Articular chondrocyte of knee joint (primary cell): ENCODE results near the gene SURF1. TPM values are rescaled to one million over a fixed set of nuclear protein-coding genes. Genes with fewer than 3 reads are reported as not detected.

Source experiments
- small RNA-seq: library from RNA; depleted of rRNA; stranded (forward); fragments of <200 nt; gene quantifications from one replicate; pipeline ENCODE3, GENCODE V24; 2012
- total RNA-seq: library from RNA; depleted of rRNA; stranded (reverse); fragments of >200 nt; gene quantifications from 2 replicates; pipeline ENCODE4 v1.2.3, GENCODE V29; 2012

Gene SURF1, protein sequence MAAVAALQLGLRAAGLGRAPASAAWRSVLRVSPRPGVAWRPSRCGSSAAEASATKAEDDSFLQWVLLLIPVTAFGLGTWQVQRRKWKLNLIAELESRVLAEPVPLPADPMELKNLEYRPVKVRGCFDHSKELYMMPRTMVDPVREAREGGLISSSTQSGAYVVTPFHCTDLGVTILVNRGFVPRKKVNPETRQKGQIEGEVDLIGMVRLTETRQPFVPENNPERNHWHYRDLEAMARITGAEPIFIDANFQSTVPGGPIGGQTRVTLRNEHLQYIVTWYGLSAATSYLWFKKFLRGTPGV
- 25.6 and 28.0 TPM in 2 replicates for total RNA-seq

DNA sequence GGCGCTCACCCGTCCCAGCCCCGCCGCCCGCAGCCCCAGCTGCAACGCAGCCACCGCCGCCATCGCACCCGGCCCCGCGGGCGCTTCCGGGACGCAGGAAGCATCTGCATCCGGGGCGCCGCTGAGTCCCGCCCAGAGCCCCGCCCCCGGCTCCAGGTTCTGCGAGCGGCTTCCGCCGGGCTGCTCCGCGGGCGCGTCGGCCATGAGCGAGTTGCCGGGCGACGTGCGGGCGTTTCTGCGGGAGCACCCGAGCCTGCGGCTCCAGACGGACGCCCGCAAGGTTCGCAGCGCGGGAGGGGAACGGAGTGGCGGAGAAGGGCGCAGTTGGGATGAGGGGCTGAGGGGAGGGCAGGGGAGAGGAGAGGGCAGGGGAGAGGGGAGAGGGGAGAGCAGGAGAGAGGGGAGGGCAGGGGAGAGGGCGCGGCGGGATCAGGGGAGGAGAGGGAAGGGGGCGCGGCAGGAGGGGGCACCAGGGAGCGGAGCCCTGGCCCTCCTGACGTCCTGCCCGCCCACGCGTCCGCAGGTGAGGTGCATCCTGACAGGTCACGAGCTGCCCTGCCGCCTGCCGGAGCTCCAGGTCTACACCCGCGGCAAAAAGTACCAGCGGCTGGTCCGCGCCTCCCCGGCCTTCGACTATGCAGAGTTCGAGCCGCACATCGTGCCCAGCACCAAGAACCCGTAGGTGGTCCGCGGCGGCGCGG is at the start of gene SURF1, which contains the start of gene SURF2:
TSS of gene SURF1 (minus strand) at position 97 of the 701 bp plus-strand sequence. CDS start at position 63, 34 bp downstream.
TSS of gene SURF2 (plus strand) at position 160 of the 701 bp plus-strand sequence. CDS start at position 203, 43 bp downstream.

DNA sequence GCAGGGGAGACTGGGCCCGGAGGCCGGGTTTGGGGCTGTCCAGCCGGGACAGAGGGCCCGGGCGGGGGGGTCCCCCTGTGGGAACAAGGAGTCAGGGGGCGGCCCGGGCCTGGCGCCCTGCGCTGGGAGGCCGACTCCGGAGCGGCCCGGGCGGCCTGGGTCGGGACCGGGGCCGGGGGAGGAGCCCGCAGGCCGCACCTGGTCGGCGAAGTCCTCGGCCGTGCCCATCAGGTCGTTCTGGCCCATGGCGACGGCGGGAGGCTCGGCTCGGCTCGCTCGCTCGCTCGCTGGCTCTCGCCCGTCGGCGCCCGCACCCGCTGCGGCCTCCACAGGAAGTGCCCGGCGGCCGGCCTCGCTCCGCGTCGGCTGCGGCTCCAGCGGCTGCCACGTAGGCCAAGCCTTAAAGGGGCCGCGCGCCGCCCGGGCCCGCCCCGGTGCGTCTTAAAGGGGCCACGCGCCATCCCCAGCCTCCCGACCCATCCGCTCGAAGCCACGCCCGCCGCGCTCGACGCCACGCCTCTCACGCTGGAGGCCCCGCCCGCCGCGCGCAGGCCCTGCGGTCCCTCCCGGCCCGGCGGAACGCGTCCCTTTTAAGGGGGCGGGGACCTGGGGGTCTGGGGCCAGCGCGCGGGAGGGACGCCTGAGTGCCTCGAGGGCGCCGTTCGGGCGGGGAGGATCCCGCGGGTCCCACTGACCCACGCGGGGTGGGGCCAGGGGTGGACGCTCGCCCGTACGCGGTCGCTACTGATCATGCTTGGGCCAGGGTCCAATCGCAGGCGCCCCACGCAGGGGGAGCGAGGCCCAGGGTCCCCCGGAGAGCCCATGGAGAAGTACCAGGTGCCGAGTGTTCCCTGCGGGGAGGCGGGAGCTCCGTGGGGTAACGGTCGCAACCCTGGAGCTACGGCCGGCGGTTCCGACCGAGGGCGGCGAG is 19.7 kb upstream of the SURF1 start, which contains the start of the genes STKLD1 and SURF4:
TSS of gene STKLD1 (plus strand) at position 643 of the 931 bp plus-strand sequence. CDS start at position 751, 108 bp downstream.
TSS of gene SURF4 (minus strand) at position 337 of the 931 bp plus-strand sequence. CDS start at position 246, 91 bp downstream.

DNA sequence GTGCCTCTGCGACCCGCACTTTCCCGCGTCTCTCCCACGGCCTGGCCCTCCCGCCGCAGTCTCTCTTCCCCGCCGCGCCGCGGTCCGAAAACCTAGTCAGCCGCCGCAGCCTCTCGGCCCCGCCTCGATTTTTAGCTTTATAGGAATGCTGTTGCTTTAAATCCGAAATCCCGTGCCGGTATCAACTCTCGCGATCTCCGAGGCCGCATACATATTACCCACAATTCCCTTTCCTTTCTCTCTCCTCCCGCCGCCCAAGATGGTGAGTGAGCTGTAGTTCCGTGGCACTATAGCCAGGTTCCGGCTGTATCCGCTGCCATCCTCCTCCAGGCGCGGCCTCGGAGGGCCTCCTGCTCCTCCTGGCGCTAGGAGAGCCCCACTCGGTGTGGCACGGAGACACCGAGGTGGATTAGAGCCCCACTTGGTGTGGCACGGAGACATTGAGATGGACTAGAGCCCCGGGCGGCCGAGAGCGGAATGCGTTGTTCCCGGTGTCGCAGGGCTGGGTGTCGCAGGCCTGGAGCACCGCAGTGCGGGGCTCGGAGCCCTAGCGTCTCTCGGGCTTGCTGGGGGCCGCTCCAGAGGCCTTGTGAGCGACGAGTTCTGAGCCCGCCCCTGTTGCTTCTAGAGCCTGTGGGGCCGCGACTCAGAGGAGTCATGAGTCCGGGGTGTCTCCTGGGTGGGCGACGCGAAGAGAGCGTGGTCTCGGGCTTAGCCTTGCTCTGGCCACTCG is 8.1 kb downstream of the SURF1 start, which contains the start of the genes MED22 and RPL7A:
TSS of gene MED22 (minus strand) at position 147 of the 733 bp plus-strand sequence. CDS start 1,469 bp downstream, outside the sequence.
TSS of gene RPL7A (plus strand) at position 234 of the 733 bp plus-strand sequence. CDS start at position 260, 26 bp downstream.

DNA sequence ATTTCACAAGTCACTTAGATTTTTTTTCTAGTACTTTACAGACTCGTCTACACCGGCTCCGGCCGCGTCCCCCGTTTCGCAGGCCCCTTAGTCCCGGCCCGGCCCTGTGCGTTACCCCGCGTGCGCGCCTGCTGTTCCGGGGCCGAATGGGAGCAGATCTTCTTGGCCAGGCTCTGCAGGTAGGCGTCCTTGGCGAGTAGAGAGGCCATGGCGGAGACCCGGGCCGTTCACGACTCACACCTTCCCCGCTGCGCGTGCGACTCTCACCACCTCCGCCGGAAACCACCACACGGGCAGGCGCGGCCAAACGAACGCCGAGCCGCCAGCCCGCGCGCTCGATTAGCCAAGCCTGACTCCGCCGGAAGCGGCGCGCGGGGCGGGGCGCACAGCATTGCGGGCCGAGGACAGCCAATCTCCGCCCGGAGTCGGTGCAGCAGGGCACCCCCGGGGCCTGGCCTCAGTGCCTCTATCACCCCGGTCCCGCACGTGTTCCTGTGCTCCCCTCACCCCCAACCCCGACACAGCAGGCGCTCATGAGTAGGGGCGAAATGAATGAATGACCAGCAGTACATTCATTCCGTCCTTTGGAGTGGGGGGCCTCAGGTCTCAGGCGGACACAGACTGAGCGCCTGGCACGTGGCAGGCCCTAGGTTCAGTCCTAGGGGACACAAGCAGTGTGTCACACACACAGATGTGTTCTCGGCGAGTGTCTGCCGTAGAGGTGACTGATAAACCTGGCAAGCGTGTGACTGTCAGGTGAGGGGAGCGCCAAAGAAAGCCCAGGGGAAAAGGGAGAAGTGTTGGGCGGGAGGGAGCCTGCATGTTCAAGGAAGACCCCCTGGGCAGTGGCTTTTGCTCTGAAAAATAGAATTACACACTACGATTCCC is 20.1 kb downstream of the SURF1 start, which contains the start of gene SURF6:
TSS of gene SURF6 (minus strand) at position 265 of the 888 bp plus-strand sequence. CDS start at position 209, 56 bp downstream.

Small RNA genes within 50 kb of the gene (small RNA-seq; reads per million reads assigned to genes)
- not detected for gene RF00019
- not detected for gene SNORD24
- gene SNORD36A, result not detected
- gene SNORD36B, result not detected
- gene SNORD36C, result not detected

Other genes starting within 250 kb of the SURF1 start
- gene RALGDS, start 235.2 kb downstream of the SURF1 start, total RNA-seq, result 11.6 and 16.1 TPM in 2 replicates
- gene GBGT1, start 192.6 kb downstream of the SURF1 start, total RNA-seq, result 7.4 and 9.5 TPM in 2 replicates
- gene OBP2B, start 147.2 kb downstream of the SURF1 start, total RNA-seq, result not detected in 2 replicates
- gene ABO, start 81.3 kb downstream of the SURF1 start, total RNA-seq, result not detected in 2 replicates
- gene SURF6, start 20.3 kb downstream of the SURF1 start, total RNA-seq, result 8.1 and 9.4 TPM in 2 replicates
- gene MED22, start 8.4 kb downstream of the SURF1 start, total RNA-seq, result 14.3 and 15.9 TPM in 2 replicates
- gene RPL7A, start 8.3 kb downstream of the SURF1 start, total RNA-seq, result 1,759 and 2,034 TPM in 2 replicates
- gene SURF2, start 63 bp upstream of the SURF1 start, total RNA-seq, result 6.9 and 7.8 TPM in 2 replicates
- gene SURF4, start 19.6 kb upstream of the SURF1 start, total RNA-seq, result 405 and 413 TPM in 2 replicates
- 0.32 and 1.3 TPM in 2 replicates for gene STKLD1, start 19.9 kb upstream of the SURF1 start, total RNA-seq
- gene REXO4, start 61.5 kb upstream of the SURF1 start, total RNA-seq, result 12.7 and 12.9 TPM in 2 replicates
- 0.91 and 1.3 TPM in 2 replicates for gene ADAMTS13, start 65.9 kb upstream of the SURF1 start, total RNA-seq
- 6.6 and 7.3 TPM in 2 replicates for gene CACFD1, start 103.5 kb upstream of the SURF1 start, total RNA-seq
- 8.3 and 8.9 TPM in 2 replicates for gene SLC2A6, start 122.6 kb upstream of the SURF1 start, total RNA-seq
- gene MYMK, start 168.5 kb upstream of the SURF1 start, total RNA-seq, result not detected in 2 replicates
- gene ADAMTSL2, start 178.2 kb upstream of the SURF1 start, total RNA-seq, result 0.11 and 0.26 TPM in 2 replicates